ENCODE measurements around the gene INPP4A. TPM values are rescaled to one million over a fixed set of nuclear protein-coding genes. Genes with fewer than 3 reads are reported as not detected.

Gene INPP4A
- total and polyA plus RNA-seq, 2 of the 13 experiments (the other 11 are each of a cell fraction or from before 2014, with no cell fraction given), result 10.1 to 10.9 TPM

- TF ChIP-seq ZNF256 (CRISPR knock-in tag; conservative IDR thresholded peaks at IDR 0.05) (no peak), CHD4 (IDR thresholded peaks at IDR 0.05; ENCODE audit: borderline replicate concordance, low read length) (no peak), ERF (CRISPR knock-in tag; IDR thresholded peaks at IDR 0.05) (no peak)
- TF ChIP-seq, protein P1, sequence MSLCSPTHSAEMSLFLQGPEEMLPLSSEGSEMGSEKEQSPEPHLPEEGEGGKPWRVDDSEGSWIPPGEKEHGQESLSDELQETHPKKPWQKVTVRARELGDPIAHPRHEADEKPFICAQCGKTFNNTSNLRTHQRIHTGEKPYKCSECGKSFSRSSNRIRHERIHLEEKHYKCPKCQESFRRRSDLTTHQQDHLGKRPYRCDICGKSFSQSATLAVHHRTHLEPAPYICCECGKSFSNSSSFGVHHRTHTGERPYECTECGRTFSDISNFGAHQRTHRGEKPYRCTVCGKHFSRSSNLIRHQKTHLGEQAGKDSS (CRISPR knock-in tag; IDR thresholded peaks at IDR 0.05; ENCODE audit: borderline replicate concordance, low read depth), result no peak
Measured at GRCh38 chr2:98514879-98515249, 70.2 kb downstream of the INPP4A start (continued).

GRCh38 chr2:98515250-98515991 lies 70.8 kb downstream of the INPP4A start:
- Histone ChIP-seq H3K9ac (ENCODE audit: insufficient read depth, low read depth, low read length) (no peak overlapping the region), H2AFZ (ENCODE audit: low read length) (no peak overlapping the region), H3K9me3 (ENCODE audit: low read length) (no peaks in the 10 kb centered on the region), H3K4me1 (ENCODE audit: insufficient read depth, low read length) (no peaks in the 10 kb centered on the region), H3K79me2 (ENCODE audit: insufficient read depth, low read length) (no peaks in the 10 kb centered on the region), H3K36me3 (replicated peaks in 1 of 2; ENCODE audit: control insufficient read depth in 1 of 2, insufficient read depth in 2 of 2, low read length in 2 of 2) (no peaks in the 10 kb centered on the region), H3K4me2 (ENCODE audit: low read depth, low read length) (no peak overlapping the region), H4K20me1 (ENCODE audit: insufficient read depth, low read length) (no peaks in the 10 kb centered on the region), H3K27ac (ENCODE audit: extremely low read length, insufficient read depth, low read length) (no peak overlapping the region), H3K27me3 (ENCODE audit: control insufficient read depth in 1 of 2, insufficient read depth in 2 of 2, low read length in 2 of 2) (no peaks in the 10 kb centered on the region), H3K4me3 (replicated peaks in 1 of 3; ENCODE audit: insufficient read depth in 1 of 3, low read depth in 2 of 3, low read length in 3 of 3) (no peak overlapping the region)
- ChIA-PET POLR2A (no interaction called here), CTCF (ENCODE audit: low intra/inter-chr PET ratio, low total read pairs) (no interaction called here)
- no TSS peak for BruUV-seq (replicated peaks)
- FAIRE-seq (no peak), ATAC-seq (no peak), DNase-seq (ENCODE audit: low spot score) (no peak)
- 86% methylated on average over 13 of the region's 13 CpGs for WGBS (ENCODE audit: low lambda C conversion rate)
- in situ Hi-C loops (cut with HindIII; ENCODE audit: extremely low pct_ligation_motif_present, low pct_unique_long_range_greater_than_20kb), result no loop called here
- intact Hi-C loops (cut with micrococcal nuclease; ENCODE audit: unreplicated experiment), result no loop called here
- TF ChIP-seq CREM (IDR thresholded peaks at IDR 0.05) (no peak), CREM (CRISPR knock-in tag; IDR thresholded peaks at IDR 0.05) (no peak), NFE2 (CRISPR knock-in tag; IDR thresholded peaks at IDR 0.05) (0 out of 2 replicates have a peak, but pooled peaks have one; percentile 27)
